Measurements from ENCODE around the gene NOL4. TPM values are rescaled to one million over a fixed set of nuclear protein-coding genes. Genes with fewer than 3 reads are reported as not detected.
"Not testable (repeated sequence)": the region's sequence is repeated elsewhere in the genome, so short reads cannot be mapped to it uniquely, and the experiment has no call there.

Gene NOL4, protein sequence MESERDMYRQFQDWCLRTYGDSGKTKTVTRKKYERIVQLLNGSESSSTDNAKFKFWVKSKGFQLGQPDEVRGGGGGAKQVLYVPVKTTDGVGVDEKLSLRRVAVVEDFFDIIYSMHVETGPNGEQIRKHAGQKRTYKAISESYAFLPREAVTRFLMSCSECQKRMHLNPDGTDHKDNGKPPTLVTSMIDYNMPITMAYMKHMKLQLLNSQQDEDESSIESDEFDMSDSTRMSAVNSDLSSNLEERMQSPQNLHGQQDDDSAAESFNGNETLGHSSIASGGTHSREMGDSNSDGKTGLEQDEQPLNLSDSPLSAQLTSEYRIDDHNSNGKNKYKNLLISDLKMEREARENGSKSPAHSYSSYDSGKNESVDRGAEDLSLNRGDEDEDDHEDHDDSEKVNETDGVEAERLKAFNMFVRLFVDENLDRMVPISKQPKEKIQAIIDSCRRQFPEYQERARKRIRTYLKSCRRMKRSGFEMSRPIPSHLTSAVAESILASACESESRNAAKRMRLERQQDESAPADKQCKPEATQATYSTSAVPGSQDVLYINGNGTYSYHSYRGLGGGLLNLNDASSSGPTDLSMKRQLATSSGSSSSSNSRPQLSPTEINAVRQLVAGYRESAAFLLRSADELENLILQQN
- total RNA-seq (2014; rRNA removed; shearing (Covaris generic)) (0.52 and 4.4 TPM in 2 replicates), polyA plus RNA-seq (2016; fragmentation: Nextera tagmentation; extraction: Ambion mirVana) (0.33 and 0.63 TPM in 2 replicates)
- long read RNA-seq, result 0 reads

DNA sequence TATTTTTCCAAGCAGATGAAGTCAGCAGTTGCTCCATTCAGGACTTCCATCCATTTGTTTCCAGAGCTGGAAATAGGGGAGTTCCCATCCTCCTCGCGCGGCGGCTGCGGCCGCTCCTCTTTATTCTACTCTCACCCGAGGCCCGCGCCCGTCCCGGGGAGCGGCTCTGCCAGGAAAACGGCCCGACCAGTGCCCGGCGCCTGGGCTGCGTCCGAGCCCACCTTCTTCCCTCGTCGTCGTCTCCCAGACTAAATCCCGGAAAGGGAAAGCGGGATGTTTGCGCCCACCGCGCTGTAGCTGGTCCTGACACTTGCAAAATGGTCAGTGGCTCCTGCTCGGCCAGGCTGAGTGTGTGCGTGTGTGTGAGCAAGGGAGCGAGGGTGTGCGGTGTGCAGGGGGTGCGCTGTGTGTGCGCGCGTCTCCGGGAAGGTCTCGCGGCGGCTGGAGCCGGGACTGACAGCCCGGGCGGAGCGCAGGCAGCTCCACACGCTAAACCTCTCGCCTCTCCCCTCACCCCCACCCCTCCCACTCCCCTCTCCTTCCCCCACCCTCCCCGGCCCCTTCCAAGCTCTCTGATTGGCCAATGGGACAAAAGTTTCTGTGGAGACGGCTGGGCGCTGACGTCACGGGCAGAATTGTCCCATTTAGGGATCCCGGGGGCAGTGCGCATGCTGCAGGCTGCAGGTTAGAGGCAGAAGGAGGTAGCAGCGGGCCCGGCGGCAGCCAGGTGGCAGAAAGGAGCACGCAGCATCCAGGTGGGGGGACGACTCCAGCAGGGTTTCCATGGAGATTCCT lies at the start of gene NOL4:
NOL4 (minus strand) TSS at position 491 of the 795 bp plus-strand sequence. CDS start 1,660 bp downstream, outside the sequence.
- DNase-seq (ENCODE audit: low spot score) (peak; percentile 99), ATAC-seq (peak; percentile 70)
- peak within 1 kb of the TSS; percentile 96 for H3K4me2 ChIP-seq
- no peaks in the 10 kb centered on the region for H3K79me2 ChIP-seq (replicated peaks; ENCODE audit: insufficient read depth)
- no peak within 1 kb of the TSS for H3K27ac ChIP-seq (ENCODE audit: low read depth)
- H3K4me3 ChIP-seq, result peak within 1 kb of the TSS; percentile 80
- no peaks in the 10 kb centered on the region for H3K36me3 ChIP-seq (ENCODE audit: insufficient read depth)
- Mint-ChIP-seq H3K4me1 (peaks cover 14% of the 10 kb centered on the region; the same call in 2 of the 3 replicates), H3K27ac (no peak within 1 kb of the TSS; the same call in 1 of the 2 replicates), H3K36me3 (ENCODE audit: low read depth) (no peaks in the 10 kb centered on the region), H3K9me3 (no peaks in the 10 kb centered on the region), H3K27me3 (ENCODE audit: insufficient read depth, low read depth, poor library complexity) (peaks cover 36% of the 10 kb centered on the region), H3K4me3 (peak within 1 kb of the TSS; percentile 79)
- H3K4me1 ChIP-seq (ENCODE audit: insufficient read depth), result peaks cover 10% of the 10 kb centered on the region
- H3F3A ChIP-seq (replicated peaks; ENCODE audit: low read depth), result peaks cover 4% of the 10 kb centered on the region; the same call in 1 of the 2 replicates
- peak within 1 kb of the TSS; percentile 97 for H2AFZ ChIP-seq
- H4K20me1 ChIP-seq (replicated peaks; ENCODE audit: insufficient read depth), result 0 out of 2 replicates have a peak, but pooled peaks cover 5% of the 10 kb centered on the region
- H3K9me2 ChIP-seq (ENCODE audit: insufficient read depth), result peaks cover 4% of the 10 kb centered on the region; the same call in 1 of the 2 replicates
- H3K27me3 ChIP-seq (ENCODE audit: insufficient read depth), result peaks cover 49% of the 10 kb centered on the region
- TF ChIP-seq CREB1 (CRISPR knock-in tag; IDR thresholded peaks at IDR 0.05; ENCODE audit: low read depth) (peak; percentile 92), EZH2 (IDR thresholded peaks at IDR 0.05; ENCODE audit: low read depth, unreplicated experiment) (peak; percentile 60), NANOG (IDR thresholded peaks at IDR 0.05; ENCODE audit: borderline replicate concordance) (no peak), POLR2AphosphoS5 (IDR thresholded peaks at IDR 0.05; ENCODE audit: low read depth) (peak; percentile 33; the same call in 1 of the 2 replicates)
- TF ChIP-seq, protein P1, sequence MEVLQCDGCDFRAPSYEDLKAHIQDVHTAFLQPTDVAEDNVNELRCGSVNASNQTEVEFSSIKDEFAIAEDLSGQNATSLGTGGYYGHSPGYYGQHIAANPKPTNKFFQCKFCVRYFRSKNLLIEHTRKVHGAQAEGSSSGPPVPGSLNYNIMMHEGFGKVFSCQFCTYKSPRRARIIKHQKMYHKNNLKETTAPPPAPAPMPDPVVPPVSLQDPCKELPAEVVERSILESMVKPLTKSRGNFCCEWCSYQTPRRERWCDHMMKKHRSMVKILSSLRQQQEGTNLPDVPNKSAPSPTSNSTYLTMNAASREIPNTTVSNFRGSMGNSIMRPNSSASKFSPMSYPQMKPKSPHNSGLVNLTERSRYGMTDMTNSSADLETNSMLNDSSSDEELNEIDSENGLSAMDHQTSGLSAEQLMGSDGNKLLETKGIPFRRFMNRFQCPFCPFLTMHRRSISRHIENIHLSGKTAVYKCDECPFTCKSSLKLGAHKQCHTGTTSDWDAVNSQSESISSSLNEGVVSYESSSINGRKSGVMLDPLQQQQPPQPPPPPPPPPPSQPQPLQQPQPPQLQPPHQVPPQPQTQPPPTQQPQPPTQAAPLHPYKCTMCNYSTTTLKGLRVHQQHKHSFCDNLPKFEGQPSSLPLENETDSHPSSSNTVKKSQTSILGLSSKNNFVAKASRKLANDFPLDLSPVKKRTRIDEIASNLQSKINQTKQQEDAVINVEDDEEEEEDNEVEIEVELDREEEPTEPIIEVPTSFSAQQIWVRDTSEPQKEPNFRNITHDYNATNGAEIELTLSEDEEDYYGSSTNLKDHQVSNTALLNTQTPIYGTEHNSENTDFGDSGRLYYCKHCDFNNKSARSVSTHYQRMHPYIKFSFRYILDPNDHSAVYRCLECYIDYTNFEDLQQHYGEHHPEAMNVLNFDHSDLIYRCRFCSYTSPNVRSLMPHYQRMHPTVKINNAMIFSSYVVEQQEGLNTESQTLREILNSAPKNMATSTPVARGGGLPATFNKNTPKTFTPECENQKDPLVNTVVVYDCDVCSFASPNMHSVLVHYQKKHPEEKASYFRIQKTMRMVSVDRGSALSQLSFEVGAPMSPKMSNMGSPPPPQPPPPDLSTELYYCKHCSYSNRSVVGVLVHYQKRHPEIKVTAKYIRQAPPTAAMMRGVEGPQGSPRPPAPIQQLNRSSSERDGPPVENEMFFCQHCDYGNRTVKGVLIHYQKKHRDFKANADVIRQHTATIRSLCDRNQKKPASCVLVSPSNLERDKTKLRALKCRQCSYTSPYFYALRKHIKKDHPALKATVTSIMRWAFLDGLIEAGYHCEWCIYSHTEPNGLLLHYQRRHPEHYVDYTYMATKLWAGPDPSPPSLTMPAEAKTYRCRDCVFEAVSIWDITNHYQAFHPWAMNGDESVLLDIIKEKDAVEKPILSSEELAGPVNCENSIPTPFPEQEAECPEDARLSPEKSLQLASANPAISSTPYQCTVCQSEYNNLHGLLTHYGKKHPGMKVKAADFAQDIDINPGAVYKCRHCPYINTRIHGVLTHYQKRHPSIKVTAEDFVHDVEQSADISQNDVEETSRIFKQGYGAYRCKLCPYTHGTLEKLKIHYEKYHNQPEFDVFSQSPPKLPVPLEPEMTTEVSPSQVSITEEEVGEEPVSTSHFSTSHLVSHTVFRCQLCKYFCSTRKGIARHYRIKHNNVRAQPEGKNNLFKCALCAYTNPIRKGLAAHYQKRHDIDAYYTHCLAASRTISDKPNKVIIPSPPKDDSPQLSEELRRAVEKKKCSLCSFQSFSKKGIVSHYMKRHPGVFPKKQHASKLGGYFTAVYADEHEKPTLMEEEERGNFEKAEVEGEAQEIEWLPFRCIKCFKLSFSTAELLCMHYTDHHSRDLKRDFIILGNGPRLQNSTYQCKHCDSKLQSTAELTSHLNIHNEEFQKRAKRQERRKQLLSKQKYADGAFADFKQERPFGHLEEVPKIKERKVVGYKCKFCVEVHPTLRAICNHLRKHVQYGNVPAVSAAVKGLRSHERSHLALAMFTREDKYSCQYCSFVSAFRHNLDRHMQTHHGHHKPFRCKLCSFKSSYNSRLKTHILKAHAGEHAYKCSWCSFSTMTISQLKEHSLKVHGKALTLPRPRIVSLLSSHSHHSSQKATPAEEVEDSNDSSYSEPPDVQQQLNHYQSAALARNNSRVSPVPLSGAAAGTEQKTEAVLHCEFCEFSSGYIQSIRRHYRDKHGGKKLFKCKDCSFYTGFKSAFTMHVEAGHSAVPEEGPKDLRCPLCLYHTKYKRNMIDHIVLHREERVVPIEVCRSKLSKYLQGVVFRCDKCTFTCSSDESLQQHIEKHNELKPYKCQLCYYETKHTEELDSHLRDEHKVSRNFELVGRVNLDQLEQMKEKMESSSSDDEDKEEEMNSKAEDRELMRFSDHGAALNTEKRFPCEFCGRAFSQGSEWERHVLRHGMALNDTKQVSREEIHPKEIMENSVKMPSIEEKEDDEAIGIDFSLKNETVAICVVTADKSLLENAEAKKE (CRISPR knock-in tag; IDR thresholded peaks at IDR 0.05), result no peak
- TF ChIP-seq, protein P2, sequence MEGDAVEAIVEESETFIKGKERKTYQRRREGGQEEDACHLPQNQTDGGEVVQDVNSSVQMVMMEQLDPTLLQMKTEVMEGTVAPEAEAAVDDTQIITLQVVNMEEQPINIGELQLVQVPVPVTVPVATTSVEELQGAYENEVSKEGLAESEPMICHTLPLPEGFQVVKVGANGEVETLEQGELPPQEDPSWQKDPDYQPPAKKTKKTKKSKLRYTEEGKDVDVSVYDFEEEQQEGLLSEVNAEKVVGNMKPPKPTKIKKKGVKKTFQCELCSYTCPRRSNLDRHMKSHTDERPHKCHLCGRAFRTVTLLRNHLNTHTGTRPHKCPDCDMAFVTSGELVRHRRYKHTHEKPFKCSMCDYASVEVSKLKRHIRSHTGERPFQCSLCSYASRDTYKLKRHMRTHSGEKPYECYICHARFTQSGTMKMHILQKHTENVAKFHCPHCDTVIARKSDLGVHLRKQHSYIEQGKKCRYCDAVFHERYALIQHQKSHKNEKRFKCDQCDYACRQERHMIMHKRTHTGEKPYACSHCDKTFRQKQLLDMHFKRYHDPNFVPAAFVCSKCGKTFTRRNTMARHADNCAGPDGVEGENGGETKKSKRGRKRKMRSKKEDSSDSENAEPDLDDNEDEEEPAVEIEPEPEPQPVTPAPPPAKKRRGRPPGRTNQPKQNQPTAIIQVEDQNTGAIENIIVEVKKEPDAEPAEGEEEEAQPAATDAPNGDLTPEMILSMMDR (conservative IDR thresholded peaks at IDR 0.05; ENCODE audit: low read depth in 2 of 2), result peak; percentile 74 to 92

DNA sequence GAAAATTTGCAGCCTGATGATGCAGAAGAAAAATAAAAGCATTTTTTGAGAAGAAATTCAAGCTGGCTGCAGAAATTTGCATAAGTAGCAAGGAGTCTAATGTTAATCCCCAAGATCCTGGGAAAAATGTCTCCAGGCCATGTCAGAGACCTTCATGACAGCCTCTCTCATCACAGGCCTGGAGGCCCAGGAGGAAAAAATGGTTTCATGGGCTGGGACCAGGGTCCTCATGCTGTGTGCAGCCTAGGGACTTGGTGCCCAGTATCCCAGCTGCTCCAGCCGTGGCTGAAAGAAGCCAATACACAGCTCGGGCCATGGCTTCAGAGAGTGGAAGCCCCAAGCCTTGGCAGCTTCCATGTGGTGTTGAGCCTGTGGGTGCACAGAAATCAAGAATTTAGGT lies 41.3 kb upstream of the NOL4 start:
- not testable (repeated sequence) for H3K4me3 ChIP-seq; H3K4me2 ChIP-seq; H2AFZ ChIP-seq; H3K79me2 ChIP-seq (replicated peaks; ENCODE audit: insufficient read depth); H3K27ac Mint-ChIP-seq; ATAC-seq; H4K20me1 ChIP-seq (replicated peaks; ENCODE audit: insufficient read depth); H3K4me3 Mint-ChIP-seq; H3K27me3 Mint-ChIP-seq (ENCODE audit: insufficient read depth, low read depth, poor library complexity); H3K36me3 ChIP-seq (ENCODE audit: insufficient read depth); H3K9me2 ChIP-seq (ENCODE audit: insufficient read depth); H3K4me1 ChIP-seq (ENCODE audit: insufficient read depth); H3K4me1 Mint-ChIP-seq; H3K27ac ChIP-seq (ENCODE audit: low read depth); H3K27me3 ChIP-seq (ENCODE audit: insufficient read depth); H3F3A ChIP-seq (replicated peaks; ENCODE audit: low read depth)
- peak; percentile 8 for DNase-seq (ENCODE audit: low spot score)
- H3K36me3 Mint-ChIP-seq (ENCODE audit: low read depth), result peaks cover 24% of the 10 kb centered on the region
- H3K9me3 Mint-ChIP-seq, result peaks cover 33% of the 10 kb centered on the region

All from GM23338 (cell line).